Ascending aorta (tissue), 2 donors: ENCODE measurements around the gene MMS19. TPM values are rescaled to one million over a fixed set of nuclear protein-coding genes. Genes with fewer than 3 reads are reported as not detected.

Source experiments
- DNase-seq, 2 donors: peaks; one replicate each; pipeline ENCODE4 v3.0.0-alpha.2; 2019; ENCODE audit warnings: low spot score in 2 of 2
- H3K27ac ChIP-seq, 2 donors: fragments of 200-600 bp; sonication (generic); one replicate each; pipeline ENCODE4 v1.5.1; 2016 to 2017; ENCODE audit warnings: mild to moderate bottlenecking in 1 of 2
- H3K27me3 ChIP-seq: fragments of 200-600 bp; sonication (generic); one replicate; pipeline ENCODE4 v1.5.1; 2017
- H3K36me3 ChIP-seq, 2 donors: fragments of 200-600 bp; sonication (generic); one replicate each; pipeline ENCODE4 v1.5.1; 2016
- H3K4me1 ChIP-seq, 2 donors: fragments of 200-600 bp; sonication (generic); one replicate each; pipeline ENCODE4 v1.5.1; 2016 to 2017; ENCODE audit warnings: mild to moderate bottlenecking in 1 of 2
- H3K4me3 ChIP-seq, 2 donors: fragments of 200-600 bp; sonication (generic); one replicate each; pipeline ENCODE4 v1.5.1; 2016 to 2017; ENCODE audit warnings: mild to moderate bottlenecking in 1 of 2
- H3K9me3 ChIP-seq, 2 donors: fragments of 200-600 bp; sonication (generic); one replicate each; pipeline ENCODE4 v1.5.1; 2016
- CTCF ChIP-seq, 3 experiments: fragments of 200-600 bp in 2 of 3; fragments of 450-650 bp in 1 of 3; sonication (generic) in 2 of 3; IDR thresholded peaks; one replicate each; pipeline ENCODE4 v1.5.1; 2016 to 2019; ENCODE audit warnings: antibody characterized with exemption in 3 of 3, mild to moderate bottlenecking in 1 of 3, moderate library complexity in 1 of 3
- intact Hi-C: fragments of 100-400 bp; cut with DNase I; formaldehyde crosslinking; loops from one replicate; pipeline ENCODE4 v1.15.1; 2023
- total RNA-seq: library from RNA; depleted of rRNA; stranded (reverse); fragments of >200 nt; gene quantifications from one replicate; pipeline ENCODE4 v1.1.0, GENCODE V29; 2016

The MMS19 gene
- total RNA-seq, 1 donor from 2014 or later, result 34.0 TPM

GRCh38 chr10:97485647-97486281 lies 12.5 kb downstream of the MMS19 start:
- Histone ChIP-seq H3K36me3 (peaks cover 20 to 21% of the 10 kb centered on the region in 2 donors), H3K9me3 (no peaks in the 10 kb centered on the region), H3K4me3 (no peak overlapping the region), H3K27me3 (no peaks in the 10 kb centered on the region), H3K27ac (no peak overlapping the region), H3K4me1 (peaks cover 0 to 16% of the 10 kb centered on the region in 2 donors)
- TF ChIP-seq CTCF (IDR thresholded peaks at IDR 0.05), result no peak
- intact Hi-C loops, result no loop called here
- DNase-seq, result no peak

- H3K27ac ChIP-seq, result no peak overlapping the region
- H3K4me1 ChIP-seq, result peaks cover 0 to 3% of the 10 kb centered on the region in 2 donors
- no peak for TF ChIP-seq CTCF (IDR thresholded peaks at IDR 0.05)
- H3K4me3 ChIP-seq, result no peak overlapping the region
- DNase-seq, result no peak
- H3K27me3 ChIP-seq, result no peaks in the 10 kb centered on the region
- no peaks in the 10 kb centered on the region for H3K9me3 ChIP-seq
- intact Hi-C loops, result no loop called here
- peaks cover 38% of the 10 kb centered on the region in 2 donors for H3K36me3 ChIP-seq
Measured at GRCh38 chr10:97483921-97484320, 14.3 kb downstream of the MMS19 start.

GRCh38 chr10:97483506-97483905 lies 14.7 kb downstream of the MMS19 start:
- no peak for TF ChIP-seq CTCF (IDR thresholded peaks at IDR 0.05)
- H3K27me3 ChIP-seq, result no peaks in the 10 kb centered on the region
- H3K4me3 ChIP-seq, result no peak overlapping the region
- intact Hi-C loops, result no loop called here
- H3K36me3 ChIP-seq, result peaks cover 42 to 43% of the 10 kb centered on the region in 2 donors
- DNase-seq, result no peak
- peaks cover 0 to 3% of the 10 kb centered on the region in 2 donors for H3K4me1 ChIP-seq
- H3K9me3 ChIP-seq, result no peaks in the 10 kb centered on the region
- no peak overlapping the region for H3K27ac ChIP-seq

- no peaks in the 10 kb centered on the region for H3K27me3 ChIP-seq
- intact Hi-C loops, result no loop called here
- peaks cover 0 to 3% of the 10 kb centered on the region in 2 donors for H3K4me1 ChIP-seq
- TF ChIP-seq CTCF (IDR thresholded peaks at IDR 0.05), result no peak
- no peak overlapping the region for H3K4me3 ChIP-seq
- no peaks in the 10 kb centered on the region for H3K9me3 ChIP-seq
- peaks cover 52 to 54% of the 10 kb centered on the region in 2 donors for H3K36me3 ChIP-seq
- no peak for DNase-seq
- H3K27ac ChIP-seq, result no peak overlapping the region
Measured at GRCh38 chr10:97482381-97482780, 15.8 kb downstream of the MMS19 start.

- no peak for TF ChIP-seq CTCF (IDR thresholded peaks at IDR 0.05)
- no peak overlapping the region for H3K4me3 ChIP-seq
- H3K4me1 ChIP-seq, result peaks cover 0 to under 1% of the 10 kb centered on the region in 2 donors
- H3K36me3 ChIP-seq, result peaks cover 63 to 67% of the 10 kb centered on the region in 2 donors
- no peak overlapping the region for H3K27ac ChIP-seq
- intact Hi-C loops, result no loop called here
- H3K27me3 ChIP-seq, result no peaks in the 10 kb centered on the region
- no peaks in the 10 kb centered on the region for H3K9me3 ChIP-seq
- no peak for DNase-seq
Measured at GRCh38 chr10:97481071-97481470, 17.2 kb downstream of the MMS19 start.
